GM19452 (cell line): ENCODE results near the gene VIT.
"Not testable (repeated sequence)": the region's sequence is repeated elsewhere in the genome, so short reads cannot be mapped to it uniquely, and the experiment has no call there.

ENCODE experiments used
- ATAC-seq: cut with Tn5 transposase; IDR thresholded peaks from one replicate; pipeline ENCODE4 v1.9.1; 2021; ENCODE audit not compliant: unreplicated experiment

VIT gene

DNA sequence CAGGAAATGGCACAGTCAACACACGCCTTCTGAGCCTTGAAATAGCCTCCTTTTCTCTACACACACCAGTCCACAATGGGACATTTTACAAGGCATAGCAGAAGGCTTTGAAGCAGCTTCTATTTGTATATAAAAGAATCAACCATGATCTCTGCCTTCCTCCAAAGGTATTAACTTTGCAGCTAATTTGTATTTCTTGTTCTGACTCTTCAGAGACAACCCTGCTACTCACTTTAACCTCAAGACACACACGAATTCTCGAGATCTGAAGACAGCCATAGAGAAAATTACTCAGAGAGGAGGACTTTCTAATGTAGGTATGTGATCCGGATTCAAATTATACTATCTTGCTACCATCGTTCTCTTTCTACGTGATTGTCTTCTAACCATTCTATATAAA, 104.6 kb downstream of the VIT start:
- no peak for ATAC-seq

DNA sequence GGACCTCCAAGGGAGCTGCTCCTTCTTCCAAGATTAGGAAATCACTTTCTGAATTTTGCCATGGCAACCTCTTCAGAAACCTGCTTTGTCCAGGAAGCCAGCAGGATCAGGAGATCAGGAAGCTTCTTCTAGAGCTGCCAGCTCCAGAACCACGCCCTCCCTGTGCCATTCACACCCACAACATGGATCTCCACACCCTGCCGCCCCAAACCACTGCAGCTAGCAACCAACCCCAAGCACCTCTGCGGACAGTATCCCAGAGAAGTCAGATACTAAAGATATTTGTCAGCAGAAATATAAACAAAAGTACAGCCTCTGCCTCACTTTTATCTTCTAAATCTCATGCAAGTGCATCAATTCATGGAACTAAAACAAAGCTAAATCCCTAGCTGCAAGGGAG, 106.4 kb downstream of the VIT start:
- ATAC-seq = no peak

DNA sequence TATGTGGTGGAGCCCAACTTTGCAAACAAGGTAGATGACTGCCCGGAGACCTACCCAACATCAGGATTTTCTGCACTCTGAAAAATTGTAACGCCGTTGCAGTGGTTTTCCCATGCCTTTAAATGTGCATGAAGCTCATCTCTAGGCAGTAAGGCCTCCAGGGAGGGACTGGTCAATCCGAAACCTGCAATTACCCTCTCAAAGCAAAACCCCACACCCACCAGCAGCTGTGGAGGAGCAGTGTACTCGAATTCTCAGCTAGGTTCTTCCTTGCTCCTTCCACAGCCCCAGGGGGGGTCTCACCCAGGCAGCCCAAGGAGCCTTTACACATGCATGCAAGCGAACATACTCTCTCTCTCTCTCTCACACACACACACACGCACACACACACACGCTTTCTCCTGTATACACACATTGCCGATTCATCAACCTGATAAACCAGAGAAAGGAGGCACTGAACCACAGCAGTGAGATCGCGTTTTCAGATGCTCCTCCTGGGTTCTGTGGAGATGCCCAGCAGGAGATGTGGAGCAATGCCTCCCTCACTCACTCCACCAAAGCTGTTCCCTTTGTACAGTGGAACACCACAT, 109.2 kb downstream of the VIT start:
- ATAC-seq = no peak

DNA sequence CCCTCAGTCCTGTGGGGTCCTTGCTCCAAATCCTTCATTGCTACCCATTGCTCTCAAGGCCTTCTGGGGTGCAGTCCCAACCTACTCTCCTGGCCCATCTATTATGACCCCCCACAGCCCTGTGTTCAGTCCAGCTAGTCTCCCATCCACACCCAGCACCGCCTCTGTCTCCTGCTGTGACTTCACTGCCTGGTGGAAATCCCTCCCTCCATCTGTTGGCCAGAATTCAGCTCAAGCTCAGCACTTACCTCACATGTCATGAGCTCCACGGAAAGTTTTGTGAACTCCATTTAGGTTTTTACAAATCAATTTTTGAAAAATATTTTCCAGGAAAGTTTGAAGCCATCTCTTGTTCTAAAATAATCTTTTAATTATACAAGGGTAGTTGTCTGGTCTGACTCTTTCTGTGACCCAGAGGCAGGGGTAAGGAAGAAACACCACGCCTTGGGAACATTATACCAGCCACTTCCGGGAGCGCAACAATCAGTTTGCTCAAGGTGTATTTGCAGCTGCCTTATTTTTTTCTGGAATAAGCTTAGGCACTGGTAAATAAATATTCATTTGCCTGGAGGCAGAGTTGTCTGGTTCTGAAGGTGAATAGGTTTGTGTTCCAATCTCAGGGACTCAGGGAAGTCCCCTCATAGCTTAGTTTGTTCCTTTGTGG, 110.8 kb downstream of the VIT start:
- no peak for ATAC-seq

DNA sequence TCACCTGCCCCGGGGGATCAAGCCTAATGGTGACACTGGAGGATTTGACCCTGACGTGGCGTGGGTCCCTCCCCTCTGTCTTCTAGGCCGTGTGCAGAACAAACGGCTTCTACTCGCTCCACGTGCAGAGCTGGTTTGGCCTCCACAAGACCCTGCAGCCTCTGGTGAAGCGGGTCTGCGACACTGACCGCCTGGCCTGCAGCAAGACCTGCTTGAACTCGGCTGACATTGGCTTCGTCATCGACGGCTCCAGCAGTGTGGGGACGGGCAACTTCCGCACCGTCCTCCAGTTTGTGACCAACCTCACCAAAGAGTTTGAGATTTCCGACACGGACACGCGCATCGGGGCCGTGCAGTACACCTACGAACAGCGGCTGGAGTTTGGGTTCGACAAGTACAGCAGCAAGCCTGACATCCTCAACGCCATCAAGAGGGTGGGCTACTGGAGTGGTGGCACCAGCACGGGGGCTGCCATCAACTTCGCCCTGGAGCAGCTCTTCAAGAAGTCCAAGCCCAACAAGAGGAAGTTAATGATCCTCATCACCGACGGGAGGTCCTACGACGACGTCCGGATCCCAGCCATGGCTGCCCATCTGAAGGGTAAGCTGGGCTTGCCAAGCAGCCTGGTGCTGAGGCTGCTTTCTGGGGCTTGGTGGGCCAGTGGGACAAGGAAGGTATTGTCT, 112.0 kb downstream of the VIT start:
- no peak for ATAC-seq

DNA sequence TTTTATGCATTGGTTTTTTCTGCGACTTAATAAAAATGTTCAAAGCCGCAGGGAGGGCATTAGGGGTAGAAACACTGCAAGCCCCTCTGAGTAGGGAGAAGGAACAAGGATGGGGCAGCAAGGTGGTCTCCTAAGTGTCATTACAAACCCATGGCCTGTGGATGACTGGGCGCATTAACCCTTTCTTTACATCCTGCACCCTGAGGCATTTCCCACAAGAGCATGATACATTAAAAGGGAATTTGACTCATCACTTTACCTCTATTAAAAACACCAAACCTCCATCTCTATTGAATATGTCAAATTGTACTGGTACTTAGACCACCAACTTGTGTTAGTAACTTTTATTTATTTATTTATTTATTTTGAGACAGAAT, 112.5 kb downstream of the VIT start:
- ATAC-seq = no peak

DNA sequence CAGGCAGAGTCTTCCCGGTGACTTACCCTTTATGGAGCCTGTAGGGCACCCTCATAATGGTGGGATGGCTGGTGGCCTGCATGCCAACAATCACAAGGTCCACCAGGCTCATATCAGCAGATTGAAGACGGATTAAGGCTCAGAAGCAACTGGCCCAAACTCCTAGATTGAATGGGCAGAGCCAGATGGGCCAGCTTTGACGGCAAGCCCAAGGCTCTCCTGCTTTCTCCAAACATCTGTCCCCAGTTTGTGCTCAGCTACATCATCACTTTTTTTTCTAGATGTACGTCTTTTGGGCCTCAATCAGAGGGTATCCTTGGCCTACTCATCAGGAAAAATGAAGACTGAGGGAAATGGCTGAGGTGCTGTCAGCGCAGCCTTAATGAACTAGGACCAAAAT, 114.6 kb downstream of the VIT start:
- ATAC-seq = no peak

DNA sequence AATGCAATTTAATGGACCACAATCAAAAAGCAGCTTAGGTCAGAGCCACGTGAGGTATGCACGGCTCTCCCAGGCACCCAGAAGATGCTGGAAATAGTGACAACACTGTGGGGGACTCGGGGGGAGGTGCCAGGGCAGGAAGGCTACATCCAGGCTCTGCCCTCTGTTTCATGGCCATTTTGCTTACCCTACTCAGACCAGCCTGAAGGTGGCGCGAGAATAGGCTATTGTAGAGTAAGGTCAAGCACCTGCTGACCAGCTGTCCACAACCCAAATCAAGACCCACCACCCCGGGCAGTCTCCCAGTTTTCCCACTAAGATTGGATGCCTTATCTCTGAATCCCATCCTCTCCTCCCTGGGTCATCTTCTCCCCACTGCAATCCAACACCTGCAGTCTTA, 115.7 kb downstream of the VIT start:
- no peak for ATAC-seq

DNA sequence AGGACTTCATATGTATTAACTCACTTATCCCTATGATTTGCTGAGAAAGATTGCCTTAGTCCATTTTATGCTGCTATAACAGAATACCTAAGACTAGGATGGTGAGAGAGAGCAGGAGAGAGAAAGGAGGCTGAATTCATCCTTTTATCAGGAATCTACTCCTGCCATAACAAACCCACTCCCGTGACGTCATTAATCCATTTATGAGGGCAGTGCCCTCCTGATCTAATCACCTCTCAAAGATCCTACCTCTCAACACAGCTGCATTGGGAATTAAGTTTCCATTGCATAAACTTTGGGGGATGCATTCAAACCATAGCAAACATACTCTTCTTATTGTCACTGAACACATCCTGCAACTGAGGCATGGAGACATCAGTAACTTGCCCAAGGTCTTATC, 122.0 kb downstream of the VIT start:
- ATAC-seq = no peak

DNA sequence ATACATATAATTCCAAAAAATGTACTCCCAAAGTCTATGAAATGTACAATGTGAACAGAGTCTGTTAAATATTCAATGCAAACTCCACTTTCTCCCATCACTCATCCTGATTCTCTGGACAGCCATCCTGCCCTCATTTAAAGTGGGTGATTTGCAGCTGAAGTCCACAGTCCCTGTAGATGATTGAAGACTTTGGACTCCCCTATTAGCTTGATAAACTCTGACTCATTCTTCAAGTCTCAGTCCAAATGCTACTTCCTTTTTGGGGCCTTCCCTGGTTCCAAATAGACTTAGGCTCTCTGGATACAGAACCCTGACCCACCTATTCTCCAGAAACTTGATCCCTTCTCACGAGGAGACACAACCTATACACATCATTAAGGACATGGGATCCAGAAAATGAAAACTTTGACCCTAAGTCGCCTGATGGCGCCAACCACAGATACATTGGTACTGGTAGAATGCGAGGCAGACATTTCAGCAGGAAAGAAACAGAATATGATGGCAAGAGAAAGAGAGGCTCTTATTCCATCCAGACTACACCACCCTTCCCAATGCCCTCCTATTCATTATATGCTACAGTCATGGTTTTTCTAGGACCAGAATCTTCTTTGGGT, 122.7 kb downstream of the VIT start:
- ATAC-seq = no peak

DNA sequence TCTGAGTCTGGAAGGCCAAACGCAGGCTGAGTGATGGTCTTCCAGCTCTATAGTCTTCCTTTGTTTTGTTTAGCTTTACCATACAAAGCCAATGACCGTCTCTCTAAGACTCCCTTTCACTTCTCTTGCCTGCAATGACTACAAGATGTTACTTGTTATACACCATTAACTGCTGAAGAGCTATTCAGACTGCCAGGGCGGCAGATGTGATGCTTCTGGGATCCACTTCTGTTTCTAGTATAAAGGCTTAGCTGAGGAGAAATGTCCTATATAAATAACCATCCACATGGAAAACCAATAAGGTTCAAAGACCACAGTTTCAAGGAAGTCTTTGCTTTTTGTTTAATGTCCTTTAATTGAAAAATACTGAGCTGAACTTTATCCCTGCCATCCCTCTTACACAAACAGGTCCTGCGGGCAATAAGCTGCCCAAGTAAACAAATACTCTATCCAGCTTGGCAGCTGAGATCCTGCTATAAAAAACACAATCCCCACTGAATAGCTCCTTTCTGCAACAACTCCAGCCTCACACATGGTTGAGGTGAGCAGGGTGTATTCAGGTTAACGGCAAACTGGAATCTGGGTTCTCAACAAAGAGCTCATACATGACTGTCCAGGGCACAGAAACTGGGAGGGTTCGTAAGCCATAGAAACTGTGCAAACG, 124.6 kb downstream of the VIT start:
- no peak for ATAC-seq

DNA sequence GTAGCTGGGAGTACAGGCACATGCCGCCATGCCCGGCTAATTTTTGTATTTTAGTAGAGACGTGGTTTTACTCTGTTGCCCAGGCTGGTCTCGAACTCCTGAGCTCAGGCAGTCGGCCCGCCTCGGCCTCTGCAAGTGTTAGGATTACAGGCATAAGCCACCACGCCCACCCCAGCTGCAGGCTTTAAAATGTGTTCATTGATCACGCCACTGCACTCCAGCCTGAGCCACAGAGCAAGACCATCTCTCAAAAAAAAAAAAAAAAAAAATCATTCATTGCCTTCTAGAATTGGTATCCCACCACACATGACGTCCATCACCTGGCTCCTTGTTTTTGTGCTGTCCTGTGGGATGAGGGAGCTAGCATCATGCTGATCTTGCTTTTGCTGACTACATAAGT, 127.4 kb downstream of the VIT start:
- ATAC-seq = no peak

DNA sequence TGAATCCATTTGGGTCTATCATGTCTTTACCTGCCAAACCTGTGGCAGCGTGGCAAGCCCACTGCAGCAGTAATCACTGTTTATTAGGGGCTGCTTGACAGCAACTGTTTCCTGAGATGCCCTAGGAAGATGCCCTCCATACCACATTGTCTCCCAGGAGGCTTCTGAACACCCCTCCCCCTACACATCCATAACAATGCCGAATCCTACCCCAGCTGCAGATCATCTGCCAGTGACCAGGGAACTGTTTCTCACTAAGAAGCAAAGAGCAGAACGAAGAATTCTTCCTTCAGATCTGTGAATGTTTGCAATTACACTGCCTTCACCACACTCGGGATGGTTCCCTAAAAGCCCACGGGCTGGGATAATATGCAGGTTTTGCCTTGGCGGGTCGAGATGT, 127.8 kb downstream of the VIT start:
- ATAC-seq = no peak

DNA sequence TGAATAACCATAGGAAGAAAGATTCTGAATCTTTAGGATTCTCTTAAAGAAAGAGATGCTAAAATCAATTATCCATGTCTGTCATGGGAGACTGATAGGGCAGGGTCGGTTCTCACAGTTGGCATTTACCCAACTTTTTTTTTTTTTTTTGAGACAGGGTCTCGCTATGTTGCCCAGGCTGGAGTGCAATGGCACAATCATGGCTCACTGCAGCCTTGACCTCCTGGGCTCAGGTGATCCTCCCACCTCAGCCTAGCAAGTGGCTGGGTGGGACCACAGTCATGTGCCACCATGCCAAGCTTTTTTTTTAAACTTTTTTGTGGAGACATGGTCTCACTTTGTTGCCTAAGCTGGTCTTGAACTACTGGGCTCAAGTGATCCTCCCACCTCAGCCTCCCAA, 128.2 kb downstream of the VIT start:
- ATAC-seq = not testable (repeated sequence)

DNA sequence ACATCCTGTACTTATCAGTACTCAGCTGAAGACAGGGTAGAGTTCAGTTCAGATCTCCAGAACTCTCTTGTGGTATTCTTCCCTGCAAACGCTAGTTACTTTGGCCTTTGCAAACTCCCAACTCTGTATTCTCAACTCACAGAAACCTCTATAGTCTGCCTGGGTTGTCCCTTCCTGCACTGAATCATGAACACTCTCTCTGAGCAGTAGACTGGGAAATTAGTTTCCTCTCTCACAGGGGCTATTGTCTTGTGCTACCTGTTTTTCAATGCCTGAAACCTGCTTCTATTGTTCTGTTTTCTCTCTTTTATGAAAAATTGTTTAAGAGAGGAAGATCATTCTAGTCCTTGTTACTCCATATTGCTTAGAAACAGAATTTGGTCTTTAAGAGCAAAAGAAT, 134.7 kb downstream of the VIT start:
- ATAC-seq = no peak

DNA sequence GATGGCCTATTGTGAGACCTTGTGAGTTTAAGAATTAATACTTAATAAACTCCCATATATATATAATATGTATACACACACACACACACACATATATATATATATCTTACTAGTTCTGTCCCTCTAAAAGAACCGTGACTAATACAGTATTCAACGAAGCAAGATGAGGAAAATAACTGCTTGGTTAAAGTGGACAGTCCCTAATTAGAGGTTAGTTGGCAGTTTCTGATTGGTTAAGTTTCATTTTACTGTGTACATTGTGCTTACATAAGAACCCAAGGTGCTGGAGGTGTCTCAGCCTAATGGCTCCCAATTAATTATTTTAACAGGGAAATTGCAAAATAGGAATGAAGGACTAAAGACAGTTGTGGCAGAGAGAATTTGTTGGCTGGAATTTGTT, 137.7 kb downstream of the VIT start:
- no peak for ATAC-seq

DNA sequence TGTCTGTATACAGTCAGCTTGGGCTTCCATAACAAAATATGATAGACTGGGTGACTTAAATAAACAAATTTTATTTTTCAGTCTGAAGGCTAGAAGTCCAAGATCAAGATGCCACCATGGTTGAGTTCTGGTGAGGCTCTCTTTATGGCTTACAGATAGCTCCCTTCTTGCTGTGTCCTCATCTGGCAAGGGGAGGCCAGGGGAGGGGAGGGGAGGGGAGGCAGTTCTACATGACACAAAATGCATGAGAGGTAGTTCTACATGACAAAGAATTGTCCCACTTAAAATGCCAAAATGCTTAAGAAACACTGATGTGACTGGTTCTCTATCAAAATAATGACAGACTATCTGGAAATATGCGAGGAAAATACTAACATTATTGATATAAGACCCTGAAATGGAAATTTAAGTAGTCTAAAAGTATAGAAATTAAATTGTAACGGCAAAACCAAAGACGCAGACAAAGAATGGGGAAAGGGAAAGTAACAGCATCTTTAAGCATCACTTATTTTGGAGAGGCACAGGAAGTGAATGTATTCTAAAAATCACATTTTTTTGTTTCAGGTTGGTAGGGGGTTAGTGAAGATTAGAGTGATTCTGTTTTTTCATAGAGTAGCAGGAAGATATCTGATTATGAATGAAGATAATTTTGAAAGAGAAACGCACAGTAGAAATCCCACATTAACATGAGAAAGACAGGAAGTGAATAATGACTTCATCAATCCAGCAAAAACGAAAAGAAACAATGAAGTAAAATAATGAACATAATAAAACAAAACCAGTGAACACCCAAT, 138.4 kb downstream of the VIT start:
- ATAC-seq = no peak

DNA sequence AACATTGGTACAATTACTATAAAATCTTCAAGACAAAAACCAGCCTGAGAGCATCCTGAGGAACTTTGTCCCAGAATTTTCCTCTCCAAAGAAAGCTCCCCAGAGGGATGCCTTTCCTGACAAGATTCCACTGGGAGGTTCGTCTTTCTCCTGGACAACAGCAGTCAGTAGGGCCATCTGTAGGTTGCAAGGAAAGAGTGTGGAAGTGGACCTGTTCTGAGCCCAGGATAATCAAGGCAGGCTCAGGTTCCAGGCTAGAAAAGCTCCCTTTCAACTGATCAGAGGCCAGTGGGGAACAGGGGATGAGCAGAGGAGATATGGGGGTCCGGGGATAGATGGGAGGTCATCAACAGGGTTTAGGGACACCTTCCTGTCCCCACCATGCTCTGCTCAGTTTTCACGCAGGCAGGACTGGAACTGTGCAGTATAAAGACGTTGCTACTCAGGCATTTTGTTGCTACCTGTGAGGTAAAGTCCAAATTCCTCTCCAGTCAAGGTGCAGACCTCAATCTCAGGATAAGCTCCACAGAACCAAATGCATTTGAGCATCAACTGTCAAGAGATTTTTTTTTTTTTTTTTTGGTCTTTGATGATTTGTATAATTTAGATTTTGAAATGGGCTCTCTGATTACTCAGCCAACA, 143.6 kb downstream of the VIT start:
- no peak for ATAC-seq

DNA sequence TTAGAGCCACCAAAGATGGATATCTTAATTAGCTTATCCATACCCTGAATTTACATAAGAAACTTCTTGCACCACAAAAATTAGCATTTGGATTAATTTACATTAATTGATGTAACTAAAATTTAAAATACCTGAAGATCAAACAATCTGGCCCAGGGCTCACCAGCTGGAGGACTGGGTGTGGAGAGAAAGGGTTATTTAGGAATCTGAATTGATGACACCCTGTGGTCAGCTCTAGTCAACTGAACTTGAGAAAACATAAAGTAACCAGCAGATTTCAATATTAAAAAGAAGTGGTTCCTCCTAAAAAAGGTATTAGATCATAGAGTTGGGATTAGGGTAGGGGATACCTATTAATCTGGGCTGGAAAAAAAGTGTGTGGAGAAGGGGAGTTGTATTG, 147.3 kb downstream of the VIT start:
- no peak for ATAC-seq

DNA sequence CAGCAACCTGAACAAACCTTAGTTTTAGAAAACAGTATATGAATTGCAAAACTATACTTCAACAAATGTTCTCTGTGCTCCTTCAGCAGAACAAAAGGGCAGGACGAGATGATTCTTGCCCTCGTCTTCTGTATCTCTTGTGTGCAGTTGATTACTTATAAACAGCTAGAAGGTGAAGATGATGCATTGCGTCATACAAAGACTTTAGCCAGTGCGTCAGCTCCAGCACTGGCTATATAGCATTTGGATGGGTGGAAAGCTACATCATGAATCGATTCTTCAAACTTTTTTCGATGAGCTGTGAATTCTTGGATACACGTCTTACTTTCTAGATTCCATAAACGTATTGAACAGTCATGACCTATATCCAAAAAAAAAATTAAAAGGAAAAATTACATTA, 152.8 kb downstream of the VIT start:
- ATAC-seq = no peak

DNA sequence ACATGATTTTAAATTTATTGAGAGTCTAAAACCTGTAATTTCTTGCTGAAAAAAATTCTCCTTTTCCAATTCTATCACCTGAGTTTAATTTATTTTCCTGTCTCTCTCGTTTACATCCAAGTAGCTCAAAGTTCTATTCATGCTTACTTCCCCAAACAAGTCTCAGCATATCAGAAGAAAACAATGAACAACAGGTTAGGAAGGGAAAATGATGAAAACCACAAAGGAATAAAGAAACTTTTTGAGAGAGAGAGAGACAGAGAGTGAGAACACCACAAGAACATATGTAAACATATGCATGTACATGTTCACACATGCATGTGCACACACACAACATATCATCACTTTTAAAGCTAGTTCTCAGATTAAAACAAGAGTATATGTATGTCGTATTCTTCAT, 157.7 kb downstream of the VIT start:
- ATAC-seq = no peak
